K562 (cell line): Measurements from ENCODE around the gene CDAN1. TPM values are rescaled to one million over a fixed set of nuclear protein-coding genes. Genes with fewer than 3 reads are reported as not detected.

Experiments
- NFE2 ChIP-seq: IDR thresholded peaks from 2 replicates; pipeline ENCODE4 v1.6.1; 2014; ENCODE audit warnings: antibody characterized with exemption, low read depth
- ZNF124 ChIP-seq: sonication (generic); formaldehyde crosslinking; IDR thresholded peaks from 2 replicates; pipeline ENCODE4 v1.8.1; 2022; ENCODE audit warnings: missing genetic modification reagents
- polyA plus RNA-seq, 8 experiments: library from polyadenylated mRNA; depleted of rRNA in 4 of 8; stranded (reverse) in 5 of 8; unstranded in 3 of 8; fragments of >200 nt; fragmentation: Nextera tagmentation in 2 of 8; fragmentation: Illumina TruSeq in 1 of 8; extraction: Ambion mirVana in 2 of 8; extraction: Trizol in 1 of 8; gene quantifications; 2 replicates each; pipeline versions ENCODE4 v1.2.1 to v1.2.3, GENCODE V29; 2011 to 2014; ENCODE audit warnings: inconsistent platforms in 1 of 8, missing spikeins in 1 of 8
- total RNA-seq, 7 experiments: library from RNA; depleted of rRNA in 6 of 7; stranded (reverse); fragments of >200 nt in 6 of 7; fragmentation: Illumina TruSeq in 2 of 7; extraction: Trizol in 2 of 7; gene quantifications; 2 replicates each; pipeline versions ENCODE4 v1.2.1 to v1.2.3, GENCODE V29; 2011 to 2021; ENCODE audit warnings: low replicate concordance in 1 of 7
- TF ChIP-seq, protein P1 (sequence below), 2 experiments: fragments of 450-650 bp; formaldehyde crosslinking in 1 of 2; IDR thresholded peaks; 2 replicates each; pipeline versions ENCODE4 v1.4.0 to v1.6.1; 2014 to 2020; ENCODE audit warnings: mild to moderate bottlenecking in 2 of 2, borderline replicate concordance in 1 of 2, low read depth in 1 of 2
- TF ChIP-seq, protein P2 (sequence below): sonication (generic); formaldehyde crosslinking; IDR thresholded peaks from 2 replicates; pipeline ENCODE4 v1.8.1; 2022; ENCODE audit warnings: missing genetic modification reagents

Gene CDAN1
- total and polyA plus RNA-seq, 9 of the 15 experiments (the other 6 are each of a cell fraction or from before 2014, with no cell fraction given) = 1.6 to 34.4 (median 13.8) TPM

DNA sequence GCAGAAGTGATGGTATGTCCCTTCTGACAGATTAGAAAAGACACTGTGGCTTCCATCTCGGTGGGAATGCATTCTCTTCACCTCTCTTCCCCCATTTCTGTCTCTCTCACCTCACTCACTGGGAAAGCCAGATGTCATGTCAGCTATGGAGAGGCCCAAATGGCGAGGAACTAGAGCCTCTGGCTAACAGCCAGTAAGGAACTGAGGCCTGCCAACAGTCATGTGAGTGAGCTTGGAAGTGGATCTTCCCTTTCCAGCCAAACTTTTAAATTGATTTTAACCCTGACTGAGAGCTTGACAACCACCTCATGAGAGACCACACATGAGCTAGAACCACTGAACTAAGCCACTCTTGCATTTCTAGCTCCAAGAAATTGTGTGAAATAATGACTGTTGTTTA, 35.2 kb upstream of the CDAN1 start (continued):
- TF ChIP-seq, protein P1, sequence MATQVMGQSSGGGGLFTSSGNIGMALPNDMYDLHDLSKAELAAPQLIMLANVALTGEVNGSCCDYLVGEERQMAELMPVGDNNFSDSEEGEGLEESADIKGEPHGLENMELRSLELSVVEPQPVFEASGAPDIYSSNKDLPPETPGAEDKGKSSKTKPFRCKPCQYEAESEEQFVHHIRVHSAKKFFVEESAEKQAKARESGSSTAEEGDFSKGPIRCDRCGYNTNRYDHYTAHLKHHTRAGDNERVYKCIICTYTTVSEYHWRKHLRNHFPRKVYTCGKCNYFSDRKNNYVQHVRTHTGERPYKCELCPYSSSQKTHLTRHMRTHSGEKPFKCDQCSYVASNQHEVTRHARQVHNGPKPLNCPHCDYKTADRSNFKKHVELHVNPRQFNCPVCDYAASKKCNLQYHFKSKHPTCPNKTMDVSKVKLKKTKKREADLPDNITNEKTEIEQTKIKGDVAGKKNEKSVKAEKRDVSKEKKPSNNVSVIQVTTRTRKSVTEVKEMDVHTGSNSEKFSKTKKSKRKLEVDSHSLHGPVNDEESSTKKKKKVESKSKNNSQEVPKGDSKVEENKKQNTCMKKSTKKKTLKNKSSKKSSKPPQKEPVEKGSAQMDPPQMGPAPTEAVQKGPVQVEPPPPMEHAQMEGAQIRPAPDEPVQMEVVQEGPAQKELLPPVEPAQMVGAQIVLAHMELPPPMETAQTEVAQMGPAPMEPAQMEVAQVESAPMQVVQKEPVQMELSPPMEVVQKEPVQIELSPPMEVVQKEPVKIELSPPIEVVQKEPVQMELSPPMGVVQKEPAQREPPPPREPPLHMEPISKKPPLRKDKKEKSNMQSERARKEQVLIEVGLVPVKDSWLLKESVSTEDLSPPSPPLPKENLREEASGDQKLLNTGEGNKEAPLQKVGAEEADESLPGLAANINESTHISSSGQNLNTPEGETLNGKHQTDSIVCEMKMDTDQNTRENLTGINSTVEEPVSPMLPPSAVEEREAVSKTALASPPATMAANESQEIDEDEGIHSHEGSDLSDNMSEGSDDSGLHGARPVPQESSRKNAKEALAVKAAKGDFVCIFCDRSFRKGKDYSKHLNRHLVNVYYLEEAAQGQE (IDR thresholded peaks at IDR 0.05; ENCODE audit: borderline replicate concordance) = no peak
- TF ChIP-seq, protein P1 (CRISPR knock-in tag; IDR thresholded peaks at IDR 0.05; ENCODE audit: low read depth) = no peak
- TF ChIP-seq ZNF124 (CRISPR knock-in tag) (no peak), NFE2 (no peak)
- TF ChIP-seq, protein P2, sequence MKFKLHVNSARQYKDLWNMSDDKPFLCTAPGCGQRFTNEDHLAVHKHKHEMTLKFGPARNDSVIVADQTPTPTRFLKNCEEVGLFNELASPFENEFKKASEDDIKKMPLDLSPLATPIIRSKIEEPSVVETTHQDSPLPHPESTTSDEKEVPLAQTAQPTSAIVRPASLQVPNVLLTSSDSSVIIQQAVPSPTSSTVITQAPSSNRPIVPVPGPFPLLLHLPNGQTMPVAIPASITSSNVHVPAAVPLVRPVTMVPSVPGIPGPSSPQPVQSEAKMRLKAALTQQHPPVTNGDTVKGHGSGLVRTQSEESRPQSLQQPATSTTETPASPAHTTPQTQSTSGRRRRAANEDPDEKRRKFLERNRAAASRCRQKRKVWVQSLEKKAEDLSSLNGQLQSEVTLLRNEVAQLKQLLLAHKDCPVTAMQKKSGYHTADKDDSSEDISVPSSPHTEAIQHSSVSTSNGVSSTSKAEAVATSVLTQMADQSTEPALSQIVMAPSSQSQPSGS = no peak
